ENCODE data around the gene YIF1B.

DNA sequence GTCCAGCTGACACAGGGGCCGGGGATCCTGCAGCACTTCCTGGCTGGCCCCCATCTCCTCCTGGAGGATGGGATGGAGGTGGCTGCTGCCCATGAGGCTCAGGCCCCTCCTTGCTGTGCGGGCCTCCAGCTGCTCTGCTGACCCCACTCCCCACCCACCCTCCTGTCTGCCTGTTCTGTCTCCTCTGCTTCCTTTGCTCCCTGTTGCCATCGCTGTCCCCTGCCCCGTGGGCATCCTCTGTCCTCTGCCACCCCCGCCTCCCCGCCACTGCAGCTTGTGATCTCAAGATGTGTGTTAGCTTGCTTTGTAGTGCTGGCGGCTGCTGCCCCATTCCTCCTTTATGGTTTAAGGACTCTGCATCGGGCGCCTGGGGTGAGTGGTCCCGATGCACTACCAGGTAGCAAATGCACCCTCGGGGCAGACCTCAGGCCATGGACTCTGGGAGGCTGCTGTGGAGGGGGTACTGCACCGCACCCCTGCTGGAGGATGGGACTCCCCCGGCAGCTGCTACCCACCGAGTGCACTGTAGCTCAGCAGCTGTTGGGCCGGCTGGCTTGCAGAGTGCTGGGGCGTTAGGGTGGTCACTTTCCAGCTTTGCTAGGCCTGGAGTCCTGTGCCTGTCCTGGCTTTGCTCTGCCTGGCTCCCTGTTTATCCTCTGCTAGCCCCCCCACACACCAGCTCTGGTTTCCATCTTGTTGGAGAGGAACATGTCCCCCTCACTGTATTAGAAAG, 27.5 kb downstream of the YIF1B start:
- TF ChIP-seq POLR2AphosphoS5 (IDR thresholded peaks at IDR 0.05; ENCODE audit: borderline replicate concordance, low read depth, low read length) (no peak), EZH2 (IDR thresholded peaks at IDR 0.05) (no peak)

Data from SK-N-MC (cell line).